HCT116 (cell line): ENCODE results near the gene CFAP119. TPM values are rescaled to one million over a fixed set of nuclear protein-coding genes. Genes with fewer than 3 reads are reported as not detected.

Experiments used
- ATAC-seq: fragments of 200-7000 bp; cut with Tn5 transposase; 2 replicates; pipeline ENCODE4 v1.9.1; 2020; ENCODE audit warnings: mild to moderate bottlenecking, moderate library complexity
- BruUV-seq: library from RNA; stranded (reverse); fragments of 400-500 nt; replicated peaks from 2 replicates; lab custom pipeline; 2021; lab: Mats Ljungman, UMichigan
- CTCF ChIA-PET: fragments of 300-600 bp; sonication (Branson Sonifier 250); formaldehyde crosslinking; loops from one replicate; lab custom pipeline; 2021; ENCODE audit warnings: antibody characterized with exemption; lab: Charles Lee
- POLR2A ChIA-PET: fragments of 300-600, 350-600 bp; sonication (Branson Sonifier 250); formaldehyde crosslinking; loops from one replicate; lab custom pipeline; 2021; ENCODE audit warnings: antibody characterized with exemption; lab: Charles Lee
- RAD21 ChIA-PET, 2 experiments: fragments of 300-600 bp; sonication (Branson Sonifier 250); formaldehyde crosslinking; loops; one replicate each; lab custom pipeline; 2023; ENCODE audit warnings: low total read pairs in 2 of 2; ENCODE audit not compliant: uncharacterized antibody in 2 of 2, unreplicated experiment in 2 of 2, low non-redundant PET in 1 of 2; lab: Charles Lee
- DNase-seq: peaks from one replicate; pipeline ENCODE4 v3.0.0-alpha.2; 2010; ENCODE audit warnings: low read depth, low spot score
- H2AFZ ChIP-seq: fragments of 200-600 bp; shearing (Covaris generic), sonication (generic); 2 replicates; pipeline ENCODE4 v1.6.1; 2017; ENCODE audit warnings: low read depth, mixed run types, mixed read lengths, antibody characterized with exemption, low read length; ENCODE audit not compliant: poor library complexity, severe bottlenecking
- H3K27ac ChIP-seq: 2 replicates; pipeline ENCODE4 v1.5.1; 2012; ENCODE audit warnings: low read depth, low read length
- H3K27me3 ChIP-seq: fragments of 200-600 bp; sonication (generic); 2 replicates; pipeline ENCODE4 v1.6.1; 2016; ENCODE audit warnings: mixed run types, low read length, mixed read lengths; ENCODE audit not compliant: insufficient read depth
- H3K36me3 ChIP-seq, 2 experiments: fragments of 200-500 bp in 1 of 2; fragments of 200-600 bp in 1 of 2; sonication (Bioruptor generic) in 1 of 2; sonication (generic) in 1 of 2; 2 replicates each; pipeline versions ENCODE4 v1.5.1 to v1.6.1; 2014 to 2016; ENCODE audit warnings: low read length in 2 of 2, inconsistent platforms in 1 of 2, mixed read lengths in 1 of 2, mixed run types in 1 of 2; ENCODE audit not compliant: insufficient read depth in 2 of 2, control insufficient read depth in 1 of 2
- H3K4me1 ChIP-seq, 2 experiments: fragments of 200-600 bp in 1 of 2; sonication (generic) in 1 of 2; 2 replicates each; pipeline versions ENCODE4 v1.5.1 to v1.6.1; 2012 to 2017; ENCODE audit warnings: low read length in 2 of 2, inconsistent platforms in 1 of 2, mild to moderate bottlenecking in 1 of 2, mixed read lengths in 1 of 2, mixed run types in 1 of 2, moderate library complexity in 1 of 2; ENCODE audit not compliant: insufficient read depth in 2 of 2, control insufficient read depth in 1 of 2
- H3K4me2 ChIP-seq: fragments of 200-600 bp; sonication (generic); 2 replicates; pipeline ENCODE4 v1.6.1; 2017; ENCODE audit warnings: mixed run types, low read length, mixed read lengths
- H3K4me3 ChIP-seq, 2 experiments: fragments of 200-600 bp in 1 of 2; sonication (generic) in 1 of 2; replicated peaks in 1 of 2; 2 replicates each; pipeline ENCODE4 v1.5.1; 2011 to 2016; ENCODE audit warnings: low read length in 2 of 2, control low read depth in 1 of 2, low read depth in 1 of 2, mild to moderate bottlenecking in 1 of 2, mixed read lengths in 1 of 2, mixed run types in 1 of 2
- H3K79me2 ChIP-seq: fragments of 200-600 bp; sonication (generic); 2 replicates; pipeline ENCODE4 v1.6.1; 2017; ENCODE audit warnings: mild to moderate bottlenecking, mixed run types, low read length, moderate library complexity, mixed read lengths; ENCODE audit not compliant: insufficient read depth
- H3K9ac ChIP-seq: fragments of 200-600 bp; sonication (generic); 2 replicates; pipeline ENCODE4 v1.6.1; 2016; ENCODE audit warnings: low read length, mixed read lengths
- H3K9me2 ChIP-seq: fragments of 200-600 bp; sonication (generic), shearing (Covaris generic); 2 replicates; pipeline ENCODE4 v1.6.1; 2017; ENCODE audit warnings: mixed run types, mild to moderate bottlenecking, moderate library complexity; ENCODE audit not compliant: insufficient read depth
- H3K9me3 ChIP-seq, 2 experiments: fragments of 200-500 bp in 1 of 2; fragments of 200-600 bp in 1 of 2; sonication (Bioruptor generic) in 1 of 2; sonication (generic) in 1 of 2; 2 replicates each; pipeline ENCODE4 v1.6.1; 2014 to 2017; ENCODE audit warnings: low read length in 2 of 2, mixed read lengths in 2 of 2, inconsistent platforms in 1 of 2, low read depth in 1 of 2, mild to moderate bottlenecking in 1 of 2, mixed run types in 1 of 2, moderate library complexity in 1 of 2; ENCODE audit not compliant: control insufficient read depth in 1 of 2, insufficient read depth in 1 of 2
- H4K20me1 ChIP-seq: fragments of 200-600 bp; sonication (generic), shearing (Covaris generic); 2 replicates; pipeline ENCODE4 v1.6.1; 2017; ENCODE audit warnings: mixed run types, mild to moderate bottlenecking, moderate library complexity; ENCODE audit not compliant: insufficient read depth
- EGR1 ChIP-seq: IDR thresholded peaks from 2 replicates; pipeline ENCODE4 v1.6.1; 2012; ENCODE audit warnings: low read depth
- EZH2 ChIP-seq: fragments of 200-600 bp; sonication (generic); IDR thresholded peaks from 2 replicates; pipeline ENCODE4 v1.6.1; 2017; ENCODE audit warnings: antibody characterized with exemption, mixed run types
- FOSL1 ChIP-seq: IDR thresholded peaks from 2 replicates; pipeline ENCODE4 v1.6.1; 2012; ENCODE audit warnings: low read depth
- JUND ChIP-seq: IDR thresholded peaks from 2 replicates; pipeline ENCODE4 v1.6.1; 2012
- POLR2AphosphoS5 ChIP-seq: IDR thresholded peaks from 2 replicates; pipeline ENCODE4 v1.6.1; 2011; ENCODE audit warnings: mild to moderate bottlenecking, low read depth, low read length, moderate library complexity
- RAD21 ChIP-seq: IDR thresholded peaks from 2 replicates; pipeline ENCODE4 v1.6.1; 2012; ENCODE audit warnings: low read depth, mild to moderate bottlenecking
- SIN3A ChIP-seq: IDR thresholded peaks from 2 replicates; pipeline ENCODE4 v1.6.1; 2012; ENCODE audit warnings: low read depth
- ZNF274 ChIP-seq: fragments of 200-500 bp; sonication (Bioruptor generic); IDR thresholded peaks from 2 replicates; pipeline ENCODE4 v1.6.1; 2014; ENCODE audit warnings: mild to moderate bottlenecking, low read depth, low read length, inconsistent platforms
- intact Hi-C: fragments of 100-400 bp; cut with micrococcal nuclease; formaldehyde crosslinking; loops from 2 replicates; pipeline ENCODE4 v1.10.0; 2022
- total RNA-seq: library from RNA; stranded (reverse); gene quantifications from one replicate; pipeline ENCODE4 v1.2.1, GENCODE V29; 2021; ENCODE audit not compliant: unreplicated experiment
- TF ChIP-seq, protein P1 (sequence below), 3 experiments: fragments of 200-600 bp in 1 of 3; sonication (generic) in 1 of 3; IDR thresholded peaks in 2 of 3; conservative IDR thresholded peaks in 1 of 3; 2 replicates each; pipeline ENCODE4 v1.5.1; 2012 to 2017; ENCODE audit warnings: low read depth in 2 of 3, low read length in 2 of 3, antibody characterized with exemption in 1 of 3, borderline replicate concordance in 1 of 3, control low read depth in 1 of 3, mild to moderate bottlenecking in 1 of 3, mixed read lengths in 1 of 3, mixed run types in 1 of 3, moderate library complexity in 1 of 3; ENCODE audit not compliant: insufficient read depth in 1 of 3
- TF ChIP-seq, protein P2 (sequence below): IDR thresholded peaks from 2 replicates; pipeline ENCODE4 v1.6.1; 2012; ENCODE audit warnings: low read depth
- TF ChIP-seq, protein P3 (sequence below): IDR thresholded peaks from 2 replicates; pipeline ENCODE4 v1.6.1; 2012
- TF ChIP-seq, protein P4 (sequence below): IDR thresholded peaks from 2 replicates; pipeline ENCODE4 v1.6.1; 2012

CFAP119 gene
- total RNA-seq, 1 experiment from 2014 or later: 12.6 TPM

DNA sequence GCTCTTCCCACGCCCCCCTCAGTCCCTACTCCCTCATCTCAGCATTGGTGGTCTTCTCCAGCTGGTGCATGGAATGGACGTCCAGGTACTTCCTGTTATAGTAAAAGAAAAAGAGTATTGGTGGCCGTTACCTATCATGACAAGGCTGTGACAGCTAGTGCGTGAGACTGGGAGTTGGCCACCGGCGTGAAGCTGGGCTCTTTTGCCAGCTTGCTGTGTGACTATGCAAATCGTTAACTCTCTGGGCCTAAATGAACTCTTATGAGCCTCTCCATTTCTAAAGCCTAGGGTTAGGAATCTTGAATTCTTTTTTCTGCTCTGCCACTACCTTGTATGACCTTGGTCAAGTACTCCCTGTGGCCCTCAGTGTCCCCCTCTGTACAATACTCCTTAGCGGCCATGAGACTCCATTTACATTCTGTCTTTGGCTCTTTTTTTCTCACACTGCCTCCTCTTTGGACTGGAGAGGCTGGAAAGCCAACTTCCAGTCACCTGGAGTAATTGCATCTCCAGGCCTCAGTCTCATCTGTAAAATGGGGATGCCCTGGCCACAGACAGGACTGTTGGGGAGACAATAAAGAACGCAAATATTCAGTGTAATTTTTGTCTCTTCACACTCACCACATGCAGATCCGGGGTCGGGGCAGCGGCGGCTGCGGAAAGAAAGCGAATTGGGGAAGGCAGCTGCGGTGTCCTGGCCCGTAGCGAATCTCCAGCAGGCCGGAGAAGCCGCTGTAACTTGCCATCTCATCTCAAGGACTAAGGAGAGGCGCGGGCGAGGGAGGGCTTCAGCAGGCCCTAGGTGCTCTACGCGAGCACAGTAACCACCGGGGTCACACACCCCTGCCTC is 1.1 kb downstream of the CFAP119 start:
- BruUV-seq: no TSS peak
- peak overlapping the region; percentile 91 for H3K4me2 ChIP-seq
- TF ChIP-seq ZNF274 (no peak), FOSL1 (no peak), EZH2 (no peak), JUND (no peak), EGR1 (no peak), POLR2AphosphoS5 (no peak), RAD21 (no peak), SIN3A (no peak)
- TF ChIP-seq, protein P1, sequence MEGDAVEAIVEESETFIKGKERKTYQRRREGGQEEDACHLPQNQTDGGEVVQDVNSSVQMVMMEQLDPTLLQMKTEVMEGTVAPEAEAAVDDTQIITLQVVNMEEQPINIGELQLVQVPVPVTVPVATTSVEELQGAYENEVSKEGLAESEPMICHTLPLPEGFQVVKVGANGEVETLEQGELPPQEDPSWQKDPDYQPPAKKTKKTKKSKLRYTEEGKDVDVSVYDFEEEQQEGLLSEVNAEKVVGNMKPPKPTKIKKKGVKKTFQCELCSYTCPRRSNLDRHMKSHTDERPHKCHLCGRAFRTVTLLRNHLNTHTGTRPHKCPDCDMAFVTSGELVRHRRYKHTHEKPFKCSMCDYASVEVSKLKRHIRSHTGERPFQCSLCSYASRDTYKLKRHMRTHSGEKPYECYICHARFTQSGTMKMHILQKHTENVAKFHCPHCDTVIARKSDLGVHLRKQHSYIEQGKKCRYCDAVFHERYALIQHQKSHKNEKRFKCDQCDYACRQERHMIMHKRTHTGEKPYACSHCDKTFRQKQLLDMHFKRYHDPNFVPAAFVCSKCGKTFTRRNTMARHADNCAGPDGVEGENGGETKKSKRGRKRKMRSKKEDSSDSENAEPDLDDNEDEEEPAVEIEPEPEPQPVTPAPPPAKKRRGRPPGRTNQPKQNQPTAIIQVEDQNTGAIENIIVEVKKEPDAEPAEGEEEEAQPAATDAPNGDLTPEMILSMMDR (IDR thresholded peaks at IDR 0.05 in 2 of 3, conservative IDR thresholded peaks at IDR 0.05 in 1 of 3; ENCODE audit: borderline replicate concordance in 1 of 3, insufficient read depth in 1 of 3, low read depth in 2 of 3, low read length in 2 of 3): no peak
- TF ChIP-seq, protein P2, sequence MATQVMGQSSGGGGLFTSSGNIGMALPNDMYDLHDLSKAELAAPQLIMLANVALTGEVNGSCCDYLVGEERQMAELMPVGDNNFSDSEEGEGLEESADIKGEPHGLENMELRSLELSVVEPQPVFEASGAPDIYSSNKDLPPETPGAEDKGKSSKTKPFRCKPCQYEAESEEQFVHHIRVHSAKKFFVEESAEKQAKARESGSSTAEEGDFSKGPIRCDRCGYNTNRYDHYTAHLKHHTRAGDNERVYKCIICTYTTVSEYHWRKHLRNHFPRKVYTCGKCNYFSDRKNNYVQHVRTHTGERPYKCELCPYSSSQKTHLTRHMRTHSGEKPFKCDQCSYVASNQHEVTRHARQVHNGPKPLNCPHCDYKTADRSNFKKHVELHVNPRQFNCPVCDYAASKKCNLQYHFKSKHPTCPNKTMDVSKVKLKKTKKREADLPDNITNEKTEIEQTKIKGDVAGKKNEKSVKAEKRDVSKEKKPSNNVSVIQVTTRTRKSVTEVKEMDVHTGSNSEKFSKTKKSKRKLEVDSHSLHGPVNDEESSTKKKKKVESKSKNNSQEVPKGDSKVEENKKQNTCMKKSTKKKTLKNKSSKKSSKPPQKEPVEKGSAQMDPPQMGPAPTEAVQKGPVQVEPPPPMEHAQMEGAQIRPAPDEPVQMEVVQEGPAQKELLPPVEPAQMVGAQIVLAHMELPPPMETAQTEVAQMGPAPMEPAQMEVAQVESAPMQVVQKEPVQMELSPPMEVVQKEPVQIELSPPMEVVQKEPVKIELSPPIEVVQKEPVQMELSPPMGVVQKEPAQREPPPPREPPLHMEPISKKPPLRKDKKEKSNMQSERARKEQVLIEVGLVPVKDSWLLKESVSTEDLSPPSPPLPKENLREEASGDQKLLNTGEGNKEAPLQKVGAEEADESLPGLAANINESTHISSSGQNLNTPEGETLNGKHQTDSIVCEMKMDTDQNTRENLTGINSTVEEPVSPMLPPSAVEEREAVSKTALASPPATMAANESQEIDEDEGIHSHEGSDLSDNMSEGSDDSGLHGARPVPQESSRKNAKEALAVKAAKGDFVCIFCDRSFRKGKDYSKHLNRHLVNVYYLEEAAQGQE: no peak
- TF ChIP-seq, protein P3, sequence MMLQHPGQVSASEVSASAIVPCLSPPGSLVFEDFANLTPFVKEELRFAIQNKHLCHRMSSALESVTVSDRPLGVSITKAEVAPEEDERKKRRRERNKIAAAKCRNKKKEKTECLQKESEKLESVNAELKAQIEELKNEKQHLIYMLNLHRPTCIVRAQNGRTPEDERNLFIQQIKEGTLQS: no peak
- TF ChIP-seq, protein P4, sequence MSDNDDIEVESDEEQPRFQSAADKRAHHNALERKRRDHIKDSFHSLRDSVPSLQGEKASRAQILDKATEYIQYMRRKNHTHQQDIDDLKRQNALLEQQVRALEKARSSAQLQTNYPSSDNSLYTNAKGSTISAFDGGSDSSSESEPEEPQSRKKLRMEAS: no peak
- no peak overlapping the region for H2AFZ ChIP-seq
- peak overlapping the region; percentile 82 for H3K9ac ChIP-seq
- peaks cover 22 to 25% of the 10 kb centered on the region in 2 experiments for H3K36me3 ChIP-seq
- intact Hi-C loops: no loop called here
- peaks cover 30% of the 10 kb centered on the region for H3K79me2 ChIP-seq
- H3K27ac ChIP-seq: peak overlapping the region; percentile 75
- no peaks in the 10 kb centered on the region for H3K9me3 ChIP-seq
- ChIA-PET POLR2A (interaction anchor here (1.2 kb wide), 1 partner anchor 13 kb away, joined by 7 read pairs; the partner anchor contains the start of gene PHKG2), CTCF (no interaction called here), RAD21 (no interaction called here)
- no peaks in the 10 kb centered on the region for H4K20me1 ChIP-seq
- peaks cover 14 to 24% of the 10 kb centered on the region in 2 experiments; a peak in 3 of 4 replicates for H3K4me1 ChIP-seq
- no peaks in the 10 kb centered on the region for H3K27me3 ChIP-seq
- ATAC-seq (no peak), DNase-seq (no peak)
- H3K4me3 ChIP-seq: peak overlapping the region; percentile 86 to 95
- H3K9me2 ChIP-seq: no peaks in the 10 kb centered on the region
